Measurements from ENCODE around the gene MLXIPL. TPM values are rescaled to one million over a fixed set of nuclear protein-coding genes. Genes with fewer than 3 reads are reported as not detected.
"Not testable (repeated sequence)": the region's sequence is repeated elsewhere in the genome, so short reads cannot be mapped to it uniquely, and the experiment has no call there.

MLXIPL gene
- polyA plus RNA-seq, 1 donor from 2014 or later = 1.8 TPM

DNA sequence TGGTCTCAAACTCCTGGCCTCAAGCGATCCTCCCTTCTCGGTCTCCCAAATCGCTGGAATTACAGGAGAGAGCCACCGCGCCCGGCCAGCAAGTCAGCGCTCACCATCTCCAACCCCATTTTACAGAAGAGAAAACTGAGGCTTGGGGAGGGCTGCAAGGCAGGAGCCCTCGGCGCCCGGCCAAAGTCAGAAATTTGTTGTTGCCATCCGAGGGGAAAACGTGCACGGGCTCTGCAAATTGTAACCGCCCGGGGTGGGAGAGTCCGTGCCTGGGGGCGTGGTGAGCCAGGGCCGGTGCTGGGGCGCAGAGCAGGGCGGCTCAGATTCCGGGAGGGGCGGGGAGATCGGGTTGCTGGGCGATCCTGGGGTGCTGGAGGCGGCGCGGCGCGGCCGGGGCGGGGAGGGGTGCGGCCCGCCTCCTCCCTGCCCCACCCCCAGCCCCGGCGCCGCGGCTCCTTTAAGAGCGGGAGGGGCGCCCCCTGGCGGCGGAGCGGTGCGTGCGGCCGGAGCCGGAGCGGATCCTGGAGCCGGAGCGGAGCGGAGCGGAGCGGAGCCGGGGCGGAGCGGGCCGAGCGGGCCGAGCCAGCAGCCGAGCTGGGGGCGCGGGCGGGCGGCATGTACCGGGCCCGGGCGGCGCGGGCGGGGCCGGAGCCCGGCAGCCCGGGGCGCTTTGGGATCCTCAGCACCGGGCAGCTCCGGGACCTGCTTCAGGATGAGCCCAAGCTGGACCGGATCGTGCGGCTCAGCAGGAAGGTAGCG, 43.2 kb upstream of the MLXIPL start, which contains the start of gene VPS37D:
Gene VPS37D, plus strand, starts transcription at position 488 of the 759 bp plus-strand sequence. Its CDS starts 128 bp downstream, at position 616.
- no peaks in the 10 kb centered on the region for H3K27me3 ChIP-seq (ENCODE audit: insufficient read depth, low read depth, low read length)

DNA sequence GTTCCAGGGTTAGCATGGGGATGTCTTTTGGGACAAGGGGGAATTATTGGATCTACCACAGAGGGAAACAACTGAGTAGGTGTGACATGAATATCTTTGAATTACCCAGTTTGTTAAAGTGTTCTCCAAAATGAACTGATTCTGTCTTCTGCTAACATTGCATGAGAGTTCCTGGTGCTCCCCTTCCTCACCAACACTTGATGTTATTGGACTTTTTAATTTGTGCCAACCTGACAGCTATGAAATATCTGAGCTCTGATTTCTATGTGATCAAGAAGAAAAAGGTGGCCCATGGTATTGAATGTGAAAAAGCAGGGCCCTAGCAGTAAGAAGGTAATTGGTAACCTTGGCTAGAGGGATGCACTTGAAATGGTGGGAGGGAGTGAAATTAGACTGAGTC, 38.7 kb upstream of the MLXIPL start:
- no peaks in the 10 kb centered on the region for H3F3A ChIP-seq (ENCODE audit: insufficient read depth, low read length, poor library complexity, severe bottlenecking)
- no peaks in the 10 kb centered on the region for H3K9me2 ChIP-seq (ENCODE audit: insufficient read depth, low read length)
- H3K4me3 ChIP-seq (ENCODE audit: low read length) = no peak overlapping the region
- no peaks in the 10 kb centered on the region for H3K36me3 ChIP-seq (ENCODE audit: insufficient read depth, low read length)
- H3K27ac ChIP-seq (ENCODE audit: low read length) = no peak overlapping the region
- no peaks in the 10 kb centered on the region for H3K27me3 ChIP-seq (ENCODE audit: insufficient read depth, low read depth, low read length)
- TF ChIP-seq SMC3 (conservative IDR thresholded peaks at IDR 0.05; ENCODE audit: poor library complexity) (no peak), POLR2AphosphoS5 (IDR thresholded peaks at IDR 0.05) (no peak), RAD21 (conservative IDR thresholded peaks at IDR 0.05) (no peak)
- TF ChIP-seq, protein P1, sequence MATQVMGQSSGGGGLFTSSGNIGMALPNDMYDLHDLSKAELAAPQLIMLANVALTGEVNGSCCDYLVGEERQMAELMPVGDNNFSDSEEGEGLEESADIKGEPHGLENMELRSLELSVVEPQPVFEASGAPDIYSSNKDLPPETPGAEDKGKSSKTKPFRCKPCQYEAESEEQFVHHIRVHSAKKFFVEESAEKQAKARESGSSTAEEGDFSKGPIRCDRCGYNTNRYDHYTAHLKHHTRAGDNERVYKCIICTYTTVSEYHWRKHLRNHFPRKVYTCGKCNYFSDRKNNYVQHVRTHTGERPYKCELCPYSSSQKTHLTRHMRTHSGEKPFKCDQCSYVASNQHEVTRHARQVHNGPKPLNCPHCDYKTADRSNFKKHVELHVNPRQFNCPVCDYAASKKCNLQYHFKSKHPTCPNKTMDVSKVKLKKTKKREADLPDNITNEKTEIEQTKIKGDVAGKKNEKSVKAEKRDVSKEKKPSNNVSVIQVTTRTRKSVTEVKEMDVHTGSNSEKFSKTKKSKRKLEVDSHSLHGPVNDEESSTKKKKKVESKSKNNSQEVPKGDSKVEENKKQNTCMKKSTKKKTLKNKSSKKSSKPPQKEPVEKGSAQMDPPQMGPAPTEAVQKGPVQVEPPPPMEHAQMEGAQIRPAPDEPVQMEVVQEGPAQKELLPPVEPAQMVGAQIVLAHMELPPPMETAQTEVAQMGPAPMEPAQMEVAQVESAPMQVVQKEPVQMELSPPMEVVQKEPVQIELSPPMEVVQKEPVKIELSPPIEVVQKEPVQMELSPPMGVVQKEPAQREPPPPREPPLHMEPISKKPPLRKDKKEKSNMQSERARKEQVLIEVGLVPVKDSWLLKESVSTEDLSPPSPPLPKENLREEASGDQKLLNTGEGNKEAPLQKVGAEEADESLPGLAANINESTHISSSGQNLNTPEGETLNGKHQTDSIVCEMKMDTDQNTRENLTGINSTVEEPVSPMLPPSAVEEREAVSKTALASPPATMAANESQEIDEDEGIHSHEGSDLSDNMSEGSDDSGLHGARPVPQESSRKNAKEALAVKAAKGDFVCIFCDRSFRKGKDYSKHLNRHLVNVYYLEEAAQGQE (IDR thresholded peaks at IDR 0.05; ENCODE audit: borderline replicate concordance) = no peak
- H4K20me1 ChIP-seq (ENCODE audit: insufficient read depth) = no peaks in the 10 kb centered on the region
- no peak overlapping the region for H2AFZ ChIP-seq (ENCODE audit: low read depth, low read length)
- H3K4me2 ChIP-seq (ENCODE audit: low read length) = no peak overlapping the region
- H3K79me2 ChIP-seq (replicated peaks; ENCODE audit: insufficient read depth, low read length) = no peaks in the 10 kb centered on the region
- H3K9me3 ChIP-seq (ENCODE audit: low read length) = no peaks in the 10 kb centered on the region
- H3K9ac ChIP-seq (ENCODE audit: low read length) = no peak overlapping the region

More for the DNA sequence above, 43.2 kb upstream of the MLXIPL start, which contains the start of gene VPS37D:
- H3K79me2 ChIP-seq (replicated peaks; ENCODE audit: insufficient read depth, low read length) = peaks cover 18% of the 10 kb centered on the region
- H3K36me3 ChIP-seq (ENCODE audit: insufficient read depth, low read length) = no peaks in the 10 kb centered on the region
- peak within 1 kb of the TSS; percentile 71 for H3K4me3 ChIP-seq (ENCODE audit: low read length)
- peak within 1 kb of the TSS; percentile 85 for H3K9ac ChIP-seq (ENCODE audit: low read length)
- H4K20me1 ChIP-seq (ENCODE audit: insufficient read depth) = no peaks in the 10 kb centered on the region
- H3K9me2 ChIP-seq (ENCODE audit: insufficient read depth, low read length) = no peaks in the 10 kb centered on the region
- no peaks in the 10 kb centered on the region for H3F3A ChIP-seq (ENCODE audit: insufficient read depth, low read length, poor library complexity, severe bottlenecking)
- TF ChIP-seq, protein P2, sequence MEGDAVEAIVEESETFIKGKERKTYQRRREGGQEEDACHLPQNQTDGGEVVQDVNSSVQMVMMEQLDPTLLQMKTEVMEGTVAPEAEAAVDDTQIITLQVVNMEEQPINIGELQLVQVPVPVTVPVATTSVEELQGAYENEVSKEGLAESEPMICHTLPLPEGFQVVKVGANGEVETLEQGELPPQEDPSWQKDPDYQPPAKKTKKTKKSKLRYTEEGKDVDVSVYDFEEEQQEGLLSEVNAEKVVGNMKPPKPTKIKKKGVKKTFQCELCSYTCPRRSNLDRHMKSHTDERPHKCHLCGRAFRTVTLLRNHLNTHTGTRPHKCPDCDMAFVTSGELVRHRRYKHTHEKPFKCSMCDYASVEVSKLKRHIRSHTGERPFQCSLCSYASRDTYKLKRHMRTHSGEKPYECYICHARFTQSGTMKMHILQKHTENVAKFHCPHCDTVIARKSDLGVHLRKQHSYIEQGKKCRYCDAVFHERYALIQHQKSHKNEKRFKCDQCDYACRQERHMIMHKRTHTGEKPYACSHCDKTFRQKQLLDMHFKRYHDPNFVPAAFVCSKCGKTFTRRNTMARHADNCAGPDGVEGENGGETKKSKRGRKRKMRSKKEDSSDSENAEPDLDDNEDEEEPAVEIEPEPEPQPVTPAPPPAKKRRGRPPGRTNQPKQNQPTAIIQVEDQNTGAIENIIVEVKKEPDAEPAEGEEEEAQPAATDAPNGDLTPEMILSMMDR (IDR thresholded peaks at IDR 0.05; ENCODE audit: poor library complexity, severe bottlenecking) = peak; percentile 90
- TF ChIP-seq EZH2 (IDR thresholded peaks at IDR 0.05; ENCODE audit: borderline replicate concordance, insufficient read depth, low read length, poor library complexity, severe bottlenecking) = no peak
- TF ChIP-seq POLR2AphosphoS5 (IDR thresholded peaks at IDR 0.05) = peak; percentile 45
- TF ChIP-seq, protein P1 (IDR thresholded peaks at IDR 0.05; ENCODE audit: borderline replicate concordance) = no peak
- peak; percentile 51 for TF ChIP-seq MXI1 (conservative IDR thresholded peaks at IDR 0.05; ENCODE audit: poor library complexity, severe bottlenecking)
- peak; percentile 59 for TF ChIP-seq RAD21 (conservative IDR thresholded peaks at IDR 0.05)
- no peak for TF ChIP-seq TAF1 (IDR thresholded peaks at IDR 0.05; ENCODE audit: low read depth)
- peak; percentile 68 for TF ChIP-seq SMC3 (conservative IDR thresholded peaks at IDR 0.05; ENCODE audit: poor library complexity)
- TF ChIP-seq EP300 (conservative IDR thresholded peaks at IDR 0.05; ENCODE audit: poor library complexity, severe bottlenecking) = peak; percentile 43
- peak within 1 kb of the TSS; percentile 35 for H3K4me2 ChIP-seq (ENCODE audit: low read length)
- no peaks in the 10 kb centered on the region for H3K9me3 ChIP-seq (ENCODE audit: low read length)
- H2AFZ ChIP-seq (ENCODE audit: low read depth, low read length) = peak within 1 kb of the TSS; percentile 61
- peak within 1 kb of the TSS; percentile 72 for H3K27ac ChIP-seq (ENCODE audit: low read length)

DNA sequence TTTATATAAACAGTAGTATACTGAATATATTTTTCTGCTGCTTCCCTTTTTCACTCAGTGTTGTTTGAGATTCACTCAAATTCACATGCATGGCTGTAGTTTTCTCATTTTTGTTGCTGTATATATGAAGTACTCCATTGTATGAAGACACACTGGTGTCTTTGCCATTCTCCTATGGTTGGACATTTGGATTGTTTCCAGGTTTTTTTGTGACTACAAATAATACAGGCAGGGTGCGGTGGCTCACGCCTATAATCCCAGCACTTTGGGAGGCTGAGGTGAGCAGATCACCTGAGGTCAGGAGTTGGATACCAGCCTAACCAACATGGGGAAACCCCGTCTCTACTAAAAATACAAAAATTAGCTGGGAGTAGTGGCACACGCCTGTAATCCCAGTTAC, 36.3 kb upstream of the MLXIPL start:
- not testable (repeated sequence) for H3K27me3 ChIP-seq (ENCODE audit: insufficient read depth, low read depth, low read length); H3K9ac ChIP-seq (ENCODE audit: low read length); H3K79me2 ChIP-seq (replicated peaks; ENCODE audit: insufficient read depth, low read length); H3K36me3 ChIP-seq (ENCODE audit: insufficient read depth, low read length); H3K4me3 ChIP-seq (ENCODE audit: low read length); H3K9me3 ChIP-seq (ENCODE audit: low read length); H4K20me1 ChIP-seq (ENCODE audit: insufficient read depth); H3K9me2 ChIP-seq (ENCODE audit: insufficient read depth, low read length); H3K27ac ChIP-seq (ENCODE audit: low read length); H3F3A ChIP-seq (ENCODE audit: insufficient read depth, low read length, poor library complexity, severe bottlenecking); H2AFZ ChIP-seq (ENCODE audit: low read depth, low read length); H3K4me2 ChIP-seq (ENCODE audit: low read length)

Data from neural cell (in vitro differentiated cells).